GM10847 (cell line): Measurements from ENCODE around the gene CD177.

Source experiments
- POLR2A ChIP-seq: IDR thresholded peaks from 2 replicates; pipeline ENCODE4 v1.6.1; 2011; ENCODE audit not compliant: insufficient read length; ENCODE audit errors: extremely low read depth

The CD177 gene

GRCh38 chr19:43330726-43331434, 22.6 kb upstream of the CD177 start:
- TF ChIP-seq POLR2A: no peak

- no peak for TF ChIP-seq POLR2A
Measured at GRCh38 chr19:43331435-43332010, 22.0 kb upstream of the CD177 start.

GRCh38 chr19:43332058-43332922, 21.2 kb upstream of the CD177 start:
- TF ChIP-seq POLR2A: no peak

GRCh38 chr19:43337737-43338136, 15.7 kb upstream of the CD177 start:
- TF ChIP-seq POLR2A: no peak

GRCh38 chr19:43338530-43338929, 15.0 kb upstream of the CD177 start:
- TF ChIP-seq POLR2A: no peak

GRCh38 chr19:43351998-43352746, 1.3 kb upstream of the CD177 start:
- no peak for TF ChIP-seq POLR2A

- TF ChIP-seq POLR2A: no peak
Measured at GRCh38 chr19:43354305-43354627, 780 bp downstream of the CD177 start.

- no peak for TF ChIP-seq POLR2A
Measured at GRCh38 chr19:43362179-43362578, 8.7 kb downstream of the CD177 start.

GRCh38 chr19:43362745-43363144, 9.3 kb downstream of the CD177 start:
- no peak for TF ChIP-seq POLR2A

- TF ChIP-seq POLR2A: no peak
Measured at GRCh38 chr19:43367822-43368221, 14.3 kb downstream of the CD177 start.

GRCh38 chr19:43371909-43372308, 18.4 kb downstream of the CD177 start:
- no peak for TF ChIP-seq POLR2A

GRCh38 chr19:43372462-43372861, 19.0 kb downstream of the CD177 start:
- TF ChIP-seq POLR2A: no peak

GRCh38 chr19:43380008-43380407, 26.5 kb downstream of the CD177 start:
- TF ChIP-seq POLR2A: no peak

- TF ChIP-seq POLR2A: no peak
Measured at GRCh38 chr19:43380771-43381386, 27.4 kb downstream of the CD177 start.

- TF ChIP-seq POLR2A: no peak
Measured at GRCh38 chr19:43395561-43395960, 42.1 kb downstream of the CD177 start.

- TF ChIP-seq POLR2A: no peak
Measured at GRCh38 chr19:43406297-43406696, 52.8 kb downstream of the CD177 start.
